GM18508 (cell line): ENCODE results near the gene MTMR3.

Experiments used
- ATAC-seq: cut with Tn5 transposase; IDR thresholded peaks from one replicate; pipeline ENCODE4 v1.9.1; 2021; ENCODE audit warnings: moderate number of reproducible peaks; ENCODE audit not compliant: insufficient read depth, unreplicated experiment

The MTMR3 gene

DNA sequence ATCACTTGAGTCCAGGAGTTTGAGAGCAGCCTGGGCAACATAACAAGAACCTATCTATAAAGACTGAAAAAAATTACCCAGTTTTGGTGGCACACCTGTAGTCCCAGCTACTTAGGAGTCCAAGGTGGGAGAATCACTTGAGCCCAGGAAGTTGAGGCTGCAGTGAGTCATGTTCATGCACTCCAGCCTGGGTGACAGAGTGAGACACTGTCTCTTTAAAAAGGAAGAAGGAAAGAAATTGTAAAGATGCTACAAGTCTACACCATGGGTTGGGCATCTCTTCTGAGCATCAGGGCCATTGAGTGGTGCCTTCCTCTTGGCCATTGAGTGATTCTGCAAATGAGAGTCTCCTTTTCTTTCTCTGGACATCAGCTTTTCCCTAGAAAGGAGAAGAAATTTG, 15.7 kb upstream of the MTMR3 start:
- ATAC-seq: no peak

DNA sequence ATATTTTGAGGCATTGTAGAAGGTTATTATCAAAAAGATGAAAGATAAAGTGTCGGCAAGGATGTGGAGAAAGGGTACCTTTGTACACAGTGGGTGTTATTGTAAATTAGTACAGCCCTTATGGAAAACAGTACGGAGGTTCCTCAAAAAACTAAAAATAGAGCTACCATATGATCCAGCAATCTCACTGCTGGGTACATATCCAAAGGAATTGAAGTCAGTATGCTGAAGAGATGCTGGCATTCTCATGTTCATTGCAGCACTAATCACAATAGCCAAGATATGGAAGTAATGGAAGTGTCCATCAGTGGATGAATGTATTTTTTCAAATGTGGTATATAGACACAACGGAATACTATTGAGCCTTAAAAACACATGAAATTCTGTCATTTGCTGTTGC, 15.1 kb upstream of the MTMR3 start:
- ATAC-seq: no peak

DNA sequence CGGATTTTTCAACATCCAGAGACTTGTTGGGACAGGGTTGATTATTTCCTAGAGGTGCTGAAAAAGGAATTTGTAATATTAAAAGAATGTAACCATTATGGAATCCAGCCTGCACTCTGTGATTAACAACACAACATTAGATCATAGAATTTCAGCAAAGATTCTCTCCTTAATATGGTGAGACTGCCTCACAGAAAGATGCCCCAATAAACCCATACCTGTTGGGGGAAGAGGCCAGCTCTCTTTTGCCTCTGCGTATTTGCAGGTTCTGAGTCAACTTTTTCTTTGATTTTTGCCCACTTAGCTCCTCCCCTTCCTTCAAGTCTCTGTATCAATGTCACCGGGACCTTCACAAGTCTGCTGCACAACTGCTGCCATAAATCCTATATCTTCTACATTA, 12.4 kb upstream of the MTMR3 start:
- no peak for ATAC-seq

DNA sequence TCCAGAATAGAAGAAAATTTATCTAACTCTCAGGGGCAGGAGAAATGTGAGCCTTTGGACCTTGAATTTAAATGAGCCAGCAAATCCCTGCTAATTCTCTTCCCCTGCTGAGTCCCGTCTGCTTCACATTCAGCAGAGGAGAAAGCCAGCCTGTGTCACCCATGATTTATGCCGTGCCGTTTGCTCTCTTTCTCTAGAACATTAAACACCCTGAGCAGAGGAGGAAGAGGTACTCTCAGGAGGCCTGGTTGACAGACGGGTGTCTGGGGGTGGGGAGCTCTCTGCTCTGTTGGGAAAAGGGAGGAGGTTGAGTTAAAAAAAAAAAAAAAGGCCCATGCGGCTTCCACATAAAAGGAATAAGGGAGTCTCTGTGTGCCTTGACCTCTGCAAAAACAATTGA, 11.3 kb upstream of the MTMR3 start:
- ATAC-seq: no peak

DNA sequence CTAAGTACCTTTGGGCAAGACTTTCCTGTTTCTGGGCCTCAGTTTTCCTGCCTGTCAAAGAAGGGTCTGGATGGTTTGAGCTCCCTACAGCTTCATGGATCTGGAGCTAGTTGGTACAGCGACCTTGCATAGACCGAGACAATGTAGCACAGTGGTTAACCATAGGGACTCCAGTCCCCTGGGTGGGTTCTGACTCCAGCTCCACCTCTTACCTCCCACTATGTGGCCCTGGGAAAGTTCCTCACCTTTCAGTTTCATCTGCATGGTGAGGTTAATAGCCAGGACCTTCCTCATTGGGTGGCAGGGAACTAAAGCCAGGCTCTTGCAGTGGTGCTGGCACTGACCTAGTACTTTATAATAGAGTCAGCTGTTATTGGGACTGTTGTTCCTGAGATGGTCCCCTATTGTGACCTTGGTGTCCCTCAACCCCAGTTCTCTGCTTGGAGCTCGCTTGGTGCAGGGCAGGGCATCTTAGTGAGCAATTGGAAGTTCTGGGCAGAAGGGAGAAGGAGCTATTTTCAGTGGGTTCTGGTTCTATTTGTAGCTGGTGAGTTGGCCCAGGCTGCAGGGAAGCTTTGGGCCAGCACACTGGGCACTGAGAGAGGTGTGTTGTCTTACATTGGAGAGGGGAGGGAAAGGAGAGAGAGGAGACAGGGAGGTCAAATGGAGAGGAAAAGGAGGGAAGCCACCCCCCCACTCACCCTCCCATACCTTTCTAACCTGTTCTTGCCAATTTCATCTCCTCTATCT, 10.7 kb upstream of the MTMR3 start:
- ATAC-seq: no peak

DNA sequence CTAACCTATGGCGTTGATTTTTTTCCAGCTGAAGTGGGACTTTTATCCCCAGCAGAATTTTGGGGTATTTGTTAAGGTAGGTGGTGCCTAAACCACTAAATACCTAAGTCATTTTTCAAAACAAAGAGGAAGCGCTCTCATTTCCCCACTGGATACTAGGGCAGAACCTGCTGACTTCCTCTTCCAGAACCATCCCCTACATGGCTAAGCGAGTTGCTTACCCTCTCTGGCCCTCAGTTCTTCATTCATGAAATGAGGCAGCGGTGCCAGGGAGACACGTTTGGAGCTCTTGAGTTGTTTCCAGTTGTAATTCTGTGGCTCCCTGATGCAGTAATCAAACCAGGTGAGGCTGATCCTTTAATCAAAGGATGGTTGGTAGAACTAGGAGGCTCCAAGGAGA, 10.0 kb upstream of the MTMR3 start:
- no peak for ATAC-seq

DNA sequence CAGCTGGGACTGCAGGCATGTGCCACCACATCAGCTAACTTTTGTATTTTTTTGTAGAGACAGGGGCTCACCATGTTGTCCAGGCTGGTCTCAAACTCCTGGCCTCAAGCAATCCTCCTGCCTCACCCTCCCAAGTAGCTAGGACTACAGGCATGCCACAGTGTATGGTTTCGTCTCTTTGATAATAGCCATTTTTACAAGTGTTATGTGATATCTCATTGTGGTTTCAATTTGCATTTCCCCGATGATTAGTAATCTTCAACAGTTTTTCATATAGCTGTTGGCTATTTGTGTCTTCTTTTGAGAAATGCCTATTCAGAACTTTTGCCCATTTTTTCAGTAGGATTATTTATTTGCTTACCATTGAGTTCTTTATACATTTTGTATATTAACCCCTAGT, 9.0 kb upstream of the MTMR3 start:
- ATAC-seq: no peak

DNA sequence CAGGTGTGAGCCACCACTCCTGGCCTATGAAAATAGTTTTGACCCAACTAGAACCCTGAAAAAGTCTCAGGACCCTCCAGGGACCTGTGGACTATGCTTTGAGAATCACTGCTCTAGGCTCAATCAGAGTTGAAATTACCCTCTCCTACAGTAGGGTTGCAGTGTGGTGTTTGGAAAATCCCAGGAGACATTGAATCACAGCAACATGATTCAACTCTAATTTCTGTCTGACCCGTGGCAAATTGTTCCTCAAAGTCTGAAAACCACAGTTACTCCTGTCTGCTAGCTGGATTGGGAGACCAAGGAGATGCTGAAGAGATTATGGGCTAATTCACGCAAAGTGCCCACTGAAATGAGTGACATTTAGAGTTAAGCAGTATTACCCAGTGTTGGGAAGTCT, 5.4 kb upstream of the MTMR3 start:
- ATAC-seq: no peak

DNA sequence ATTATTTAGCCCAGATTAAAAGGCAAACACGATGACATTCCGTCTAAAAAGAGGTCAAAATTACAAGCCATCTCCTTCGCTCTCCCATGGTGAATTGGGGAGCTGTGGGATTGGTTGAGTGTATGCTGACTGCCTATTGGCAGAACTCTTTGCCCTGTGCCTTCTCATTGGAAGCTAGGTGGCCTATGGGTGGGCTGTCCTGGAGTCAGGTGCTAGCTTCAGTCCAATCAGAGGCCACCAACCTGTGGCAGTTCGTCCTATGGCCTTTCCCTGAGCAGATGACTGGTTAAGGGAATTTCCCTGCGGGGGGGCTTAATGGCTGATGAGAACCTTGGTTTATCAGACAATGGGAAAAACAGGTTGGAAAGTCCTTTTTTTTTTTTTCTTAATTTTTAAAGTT, 3.2 kb upstream of the MTMR3 start:
- ATAC-seq: no peak

DNA sequence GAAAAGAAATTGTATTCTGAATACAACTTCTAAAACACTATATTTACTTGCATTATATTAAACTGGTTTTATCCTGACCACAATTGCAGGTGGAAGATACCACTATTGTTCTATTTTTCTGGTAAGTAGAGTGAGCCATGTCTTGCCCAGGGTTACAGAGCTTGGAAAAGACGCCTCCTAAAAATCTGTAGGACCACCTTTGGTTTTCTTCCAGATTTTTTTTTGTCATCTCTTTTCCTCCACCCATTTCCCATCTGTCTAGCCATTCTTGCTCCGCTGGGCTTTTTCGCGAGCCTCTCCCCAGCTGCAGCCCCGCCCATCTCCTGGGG, 294 bp upstream of the MTMR3 start:
- ATAC-seq: no peak

DNA sequence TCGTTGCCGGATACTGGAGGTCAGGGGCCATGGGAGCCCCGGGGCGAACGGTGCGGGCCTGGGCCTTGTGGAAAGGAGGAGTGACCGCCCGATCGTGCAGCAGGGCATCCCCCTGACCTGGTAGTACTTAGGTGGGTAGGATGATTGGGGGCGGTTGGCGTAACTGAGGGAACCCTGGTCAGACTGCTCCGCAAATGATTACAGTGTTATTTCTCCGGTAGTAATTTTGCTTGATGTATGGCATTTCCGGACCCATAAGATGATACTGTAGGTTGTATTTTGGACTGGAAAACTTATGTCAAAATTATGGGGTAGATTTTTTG, 762 bp downstream of the MTMR3 start:
- ATAC-seq: no peak

DNA sequence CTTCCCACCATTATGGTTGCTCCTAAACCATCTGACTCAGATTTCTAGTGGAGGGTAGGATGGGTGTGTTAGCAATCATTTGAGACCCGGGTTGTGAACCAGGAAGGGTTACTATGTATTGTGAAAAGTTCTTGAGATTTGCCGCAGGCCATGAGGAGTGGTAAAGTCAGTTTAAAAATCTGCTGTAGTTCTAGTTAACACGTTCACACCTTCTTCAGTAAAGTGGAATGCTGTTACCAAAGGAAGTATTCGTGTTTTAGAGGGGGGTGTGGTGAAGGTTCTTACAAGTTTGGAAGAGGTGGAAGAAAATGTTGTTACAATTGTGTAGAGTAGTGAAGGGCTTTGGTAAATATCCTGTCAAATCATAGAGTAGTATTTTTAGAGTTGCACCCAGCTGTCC, 2.6 kb downstream of the MTMR3 start:
- ATAC-seq: no peak

DNA sequence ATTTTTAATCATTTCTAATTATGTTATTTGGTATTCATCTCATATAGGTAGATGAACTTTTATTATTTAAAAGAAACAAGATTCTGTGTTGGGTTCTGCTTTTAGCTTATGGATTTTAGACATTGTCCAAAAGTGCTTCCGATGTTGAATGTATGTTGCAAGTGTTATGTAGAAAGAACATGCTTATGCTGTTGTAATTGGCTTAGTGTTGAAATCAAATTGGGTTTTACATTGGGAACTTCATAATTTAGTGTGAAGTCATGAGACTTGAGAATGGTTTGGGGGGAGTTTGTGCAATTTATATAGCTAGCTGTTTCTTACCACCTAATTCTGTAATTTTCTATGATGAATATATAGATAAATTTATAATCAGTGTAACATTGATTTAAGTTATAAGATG, 3.6 kb downstream of the MTMR3 start:
- ATAC-seq: no peak

DNA sequence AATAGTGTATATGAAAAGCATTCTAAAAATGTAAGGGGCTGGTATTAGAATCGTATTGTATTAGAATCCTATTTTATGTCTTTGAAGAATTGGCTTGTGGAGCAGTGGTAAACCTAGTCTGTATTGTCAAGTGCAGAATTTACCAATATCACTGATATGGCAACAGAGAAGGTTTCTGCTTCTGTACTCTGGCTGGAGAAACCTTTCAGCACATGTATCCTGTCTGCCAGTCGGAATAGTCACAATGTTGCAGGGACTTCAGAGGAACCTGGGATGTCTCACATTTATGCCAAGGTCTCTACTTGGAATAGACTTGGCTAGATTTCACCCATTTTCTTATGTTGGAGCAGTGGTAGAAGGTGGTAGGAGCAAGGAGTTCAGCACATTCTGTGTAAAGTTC, 4.4 kb downstream of the MTMR3 start:
- no peak for ATAC-seq

DNA sequence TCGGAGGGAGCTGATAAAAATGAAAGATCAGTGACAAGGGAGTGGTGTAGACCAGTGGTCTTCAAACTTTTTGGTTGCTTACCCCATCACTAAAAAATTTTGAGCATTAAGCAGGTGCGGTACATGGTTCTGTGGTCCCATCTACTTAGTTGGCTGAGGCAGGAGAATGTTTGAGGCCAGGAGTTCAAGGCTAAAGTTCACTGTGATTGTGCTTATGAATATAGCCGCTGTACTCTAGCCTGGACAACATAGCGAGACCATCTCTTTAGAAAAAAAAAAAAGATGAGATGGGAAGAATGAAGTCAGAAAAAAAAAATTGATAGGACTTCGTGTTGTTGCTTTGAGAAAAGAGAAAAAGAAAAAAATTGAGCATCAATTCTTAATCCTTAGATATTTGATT, 7.8 kb downstream of the MTMR3 start:
- no peak for ATAC-seq

DNA sequence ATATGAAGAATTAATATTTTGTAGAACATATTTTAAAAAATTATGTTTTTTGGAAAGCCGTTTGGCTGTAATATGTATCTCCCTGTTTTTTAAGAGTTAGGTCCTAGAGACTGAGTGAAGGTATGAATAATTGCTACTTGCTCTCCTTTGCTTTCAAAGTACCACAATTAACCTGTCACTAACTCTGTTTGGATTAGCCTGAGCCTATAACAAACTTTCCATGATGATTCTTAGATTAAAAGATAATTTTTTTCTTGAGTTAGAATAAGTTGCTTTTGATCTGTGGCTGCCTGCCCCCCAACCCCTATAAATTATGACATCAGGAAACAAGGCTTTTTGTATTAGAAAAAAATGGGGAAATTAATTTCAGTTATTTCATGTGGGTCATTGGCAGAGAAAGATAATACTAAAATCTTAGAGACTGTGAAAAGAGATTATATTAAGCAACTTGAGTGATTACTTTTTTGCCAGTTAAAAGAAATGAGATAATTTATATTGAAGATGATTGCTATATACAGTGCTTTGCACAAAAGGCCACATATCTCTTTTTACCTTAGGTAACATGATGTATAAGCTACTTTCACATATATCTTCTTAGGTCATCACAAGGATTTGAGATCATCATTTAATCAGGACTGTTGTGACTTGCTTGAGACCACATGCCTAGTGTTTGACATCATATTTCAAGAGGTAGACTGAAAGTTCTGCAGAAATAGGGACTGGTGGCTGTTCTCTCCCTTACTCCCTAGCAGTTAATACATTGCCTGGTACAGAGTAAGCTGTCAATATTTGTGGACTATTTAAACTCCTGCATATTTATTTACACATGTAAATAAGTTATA, 9.6 kb downstream of the MTMR3 start:
- ATAC-seq: no peak

DNA sequence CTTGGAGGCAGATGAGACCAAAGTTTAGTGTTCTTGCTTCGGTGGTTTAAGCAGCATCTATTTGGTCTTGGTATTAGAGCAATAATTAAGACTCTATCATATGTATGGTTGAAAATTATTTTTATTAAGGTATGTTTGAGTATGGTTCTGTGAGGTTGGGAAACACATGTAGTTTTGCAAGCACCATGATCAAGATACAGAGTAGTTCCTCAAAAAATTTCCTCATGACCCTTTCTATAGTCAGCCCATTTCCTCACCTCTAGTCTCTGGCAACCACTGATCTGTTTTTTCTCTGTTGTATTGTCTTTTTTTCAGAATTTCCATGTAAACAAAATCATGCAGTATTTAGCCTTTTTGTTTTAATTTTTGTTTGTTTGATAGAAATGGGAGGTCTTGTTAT, 18.4 kb downstream of the MTMR3 start:
- ATAC-seq: no peak

DNA sequence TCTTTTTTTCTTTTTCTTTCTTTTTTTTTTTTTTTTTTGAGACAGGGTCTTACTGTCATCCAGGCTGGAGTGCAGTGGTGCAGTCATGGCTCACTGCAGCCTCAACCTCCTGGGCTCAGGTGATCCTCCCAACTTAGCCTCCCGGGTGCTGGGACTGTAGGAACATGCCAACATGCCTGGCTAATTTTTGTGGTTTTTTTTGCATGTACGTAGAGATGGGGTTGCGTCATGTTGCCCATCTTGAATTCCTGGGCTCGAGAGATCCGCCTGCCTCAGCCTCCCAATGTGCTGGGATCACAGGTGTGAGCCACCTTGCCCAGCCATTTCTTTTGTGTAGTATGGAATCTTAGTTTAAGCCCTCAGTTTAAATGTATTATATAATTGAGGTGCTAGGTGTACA, 20.4 kb downstream of the MTMR3 start:
- no peak for ATAC-seq

DNA sequence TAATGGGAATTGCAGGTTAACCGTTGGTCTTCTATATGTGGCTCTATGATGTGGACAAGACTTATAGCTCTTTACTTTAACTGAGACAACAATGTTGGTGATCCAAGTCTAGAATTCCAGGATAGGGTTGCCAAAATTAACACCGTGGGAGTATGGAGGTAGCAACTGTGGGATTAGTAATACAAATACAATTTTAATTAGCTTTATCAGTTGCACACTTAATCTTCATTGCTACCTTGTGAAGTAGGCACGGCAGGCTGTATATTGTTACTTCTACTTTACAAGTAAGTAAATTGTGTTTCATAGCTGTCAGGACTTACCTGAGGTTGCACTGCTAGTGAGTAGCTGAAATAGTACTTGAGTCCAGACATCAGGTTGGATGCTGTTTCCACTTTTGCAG, 21.0 kb downstream of the MTMR3 start:
- ATAC-seq: no peak

DNA sequence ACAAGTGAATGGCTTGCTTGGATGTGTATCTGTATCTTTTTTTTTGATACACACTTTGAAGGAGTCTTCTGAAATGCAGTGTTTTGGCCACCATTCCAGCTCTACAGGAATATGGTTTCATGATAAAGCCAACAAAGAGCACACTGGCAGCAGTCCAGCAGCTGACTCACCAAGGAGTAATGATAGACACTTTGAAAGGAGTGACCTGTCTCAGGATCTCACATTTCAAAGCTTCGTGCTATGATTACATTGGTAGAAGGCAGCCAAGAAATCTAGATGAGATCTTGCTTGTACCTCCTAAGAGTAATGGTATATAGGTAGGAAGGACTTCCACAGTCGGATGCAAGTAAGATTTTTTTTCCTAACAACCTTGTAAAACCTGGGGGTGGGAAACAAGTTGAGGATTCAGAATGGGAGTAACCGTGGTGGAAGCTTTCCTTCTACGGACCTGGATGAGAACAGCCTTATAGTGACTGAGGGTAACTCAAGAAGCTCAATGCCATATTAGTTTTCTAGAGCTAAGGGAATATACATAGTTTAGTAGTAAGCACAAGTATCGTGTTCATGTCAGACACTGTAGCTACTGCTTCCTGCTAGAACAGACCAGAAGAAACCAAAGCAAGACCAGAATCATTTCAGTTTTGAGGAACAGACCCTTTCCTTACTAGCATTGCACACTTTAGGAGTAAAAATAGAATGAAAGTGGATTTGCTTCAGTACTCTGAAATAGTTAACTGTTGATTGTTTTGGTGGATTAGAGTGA, 25.0 kb downstream of the MTMR3 start:
- ATAC-seq: no peak

DNA sequence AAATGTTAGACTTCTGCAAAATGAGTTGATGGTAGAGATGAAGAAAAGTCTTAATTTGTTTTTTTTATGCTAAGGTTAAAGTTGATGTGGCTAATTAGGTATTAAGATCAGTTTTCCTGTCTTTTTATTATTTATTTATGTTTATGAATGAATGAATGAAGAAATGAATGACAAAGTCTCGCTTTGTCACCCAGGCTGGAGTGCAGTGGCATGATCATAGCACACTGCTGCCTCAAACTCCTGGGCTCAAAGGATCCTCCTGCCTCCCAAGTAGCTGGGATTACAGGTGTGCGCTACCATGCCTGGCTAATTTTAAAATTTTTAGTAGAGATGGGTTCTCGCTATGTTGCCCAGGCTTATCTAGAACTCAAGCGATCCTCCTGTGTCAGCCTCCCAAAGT, 29.2 kb downstream of the MTMR3 start:
- ATAC-seq: no peak
